ENCODE data around the gene RALGPS1. TPM values are rescaled to one million over a fixed set of nuclear protein-coding genes. Genes with fewer than 3 reads are reported as not detected.

Gene RALGPS1
- total RNA-seq, 2 experiments from 2014 or later, result 1.9 to 4.4 TPM

DNA sequence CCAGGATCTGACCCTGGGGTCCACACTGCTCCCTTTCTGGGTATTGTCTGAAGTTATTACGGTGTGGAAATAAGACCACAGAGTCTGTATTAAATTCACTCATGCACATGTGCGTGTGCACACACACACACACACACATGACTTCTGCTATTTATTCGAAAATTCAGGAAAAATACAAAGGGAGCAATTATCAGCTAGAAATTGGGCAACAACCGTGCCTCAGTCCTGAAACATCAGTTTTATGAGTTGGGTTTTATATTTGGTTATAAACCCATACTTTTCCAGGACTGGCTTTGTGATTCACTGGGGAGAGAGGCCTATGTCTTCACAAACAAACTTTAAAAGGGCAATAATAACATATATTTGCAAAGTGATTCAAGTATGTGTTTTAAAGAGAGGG, 117.7 kb downstream of the RALGPS1 start:
- no peak for DNase-seq
- no peaks in the 10 kb centered on the region for H3K27me3 Mint-ChIP-seq
- CTCF ChIA-PET, result no interaction called here

DNA sequence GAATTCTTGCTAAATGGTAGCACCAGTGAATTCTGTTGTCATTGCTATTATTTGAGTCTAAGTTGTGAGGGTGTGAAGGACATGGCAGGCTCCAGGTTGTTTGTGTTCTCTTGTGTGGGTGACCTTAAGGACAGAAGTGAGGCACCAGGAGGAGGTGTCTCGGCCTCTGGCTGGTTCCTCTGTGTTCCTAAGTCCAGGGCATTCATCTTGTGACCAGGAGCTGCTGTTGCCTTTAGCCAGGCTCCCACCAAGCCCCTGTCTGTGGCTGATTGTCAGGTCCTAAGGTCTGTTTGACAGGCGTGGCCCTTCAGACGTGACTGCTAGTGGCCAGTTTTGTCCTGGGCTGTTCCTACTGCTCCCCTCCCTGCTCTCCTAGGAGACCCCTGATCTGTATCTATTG, 118.5 kb downstream of the RALGPS1 start:
- CTCF ChIA-PET, result no interaction called here
- Mint-ChIP-seq H3K4me3 (no peak overlapping the region), H3K4me1 (no peaks in the 10 kb centered on the region), H3K27ac (no peak overlapping the region), H3K27me3 (no peaks in the 10 kb centered on the region), H3K36me3 (no peaks in the 10 kb centered on the region), H3K9me3 (ENCODE audit: low read depth) (no peaks in the 10 kb centered on the region)
- DNase-seq (no peak), ATAC-seq (no peak)

More for the DNA sequence above, 117.7 kb downstream of the RALGPS1 start:
- H3K27ac Mint-ChIP-seq, result no peak overlapping the region
- H3K4me1 Mint-ChIP-seq, result no peaks in the 10 kb centered on the region
- ATAC-seq, result no peak
- no peaks in the 10 kb centered on the region for H3K36me3 Mint-ChIP-seq
- H3K9me3 Mint-ChIP-seq (ENCODE audit: low read depth), result no peaks in the 10 kb centered on the region
- H3K4me3 Mint-ChIP-seq, result no peak overlapping the region

DNA sequence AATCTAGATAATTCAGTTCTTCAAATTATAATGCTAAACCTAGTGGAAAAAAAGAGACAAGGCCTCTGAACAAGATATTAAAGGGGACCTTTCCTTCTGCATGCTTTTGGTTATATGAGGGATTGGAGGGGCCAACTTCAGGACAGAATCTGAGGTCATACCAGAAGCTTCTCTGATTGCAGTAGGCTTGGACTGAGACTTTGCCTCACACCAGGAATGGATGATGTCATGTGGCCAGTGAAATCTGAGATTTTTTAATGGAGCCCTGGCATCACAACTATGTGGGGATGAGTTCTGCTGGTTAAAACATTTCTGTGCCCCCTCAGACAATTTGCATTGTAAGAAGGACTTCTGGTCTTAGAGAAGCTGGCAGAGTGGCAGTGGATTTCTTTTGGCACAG, 119.2 kb downstream of the RALGPS1 start:
- no peaks in the 10 kb centered on the region for H3K36me3 Mint-ChIP-seq
- no peaks in the 10 kb centered on the region for H3K9me3 Mint-ChIP-seq (ENCODE audit: low read depth)
- H3K27ac Mint-ChIP-seq, result no peak overlapping the region
- H3K4me3 Mint-ChIP-seq, result no peak overlapping the region
- DNase-seq, result no peak
- H3K4me1 Mint-ChIP-seq, result no peaks in the 10 kb centered on the region
- CTCF ChIA-PET, result interaction anchor here (0.9 kb wide), 1 partner anchor 93 kb away, joined by 3 read pairs; no protein-coding TSS in a partner anchor
- H3K27me3 Mint-ChIP-seq, result no peaks in the 10 kb centered on the region
- no peak for ATAC-seq

DNA sequence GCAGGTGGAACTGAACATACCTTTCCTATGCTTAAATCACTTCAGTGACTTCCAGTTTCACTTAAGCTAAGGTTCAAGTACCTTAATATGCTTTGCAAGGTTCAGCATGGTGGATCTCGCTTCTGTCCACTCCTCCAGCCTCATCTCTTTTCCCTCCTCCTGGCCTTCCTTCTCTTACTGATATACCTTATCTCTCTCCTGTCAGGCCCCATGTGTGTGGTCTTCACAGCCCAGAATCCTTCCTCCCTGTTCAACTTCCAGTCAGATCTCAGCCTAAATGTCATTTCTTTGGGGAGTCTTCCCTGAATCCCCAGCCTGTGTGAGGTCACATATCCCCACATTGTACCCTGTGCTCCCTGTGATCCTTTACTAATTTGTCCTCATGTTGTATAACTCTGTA, 120.1 kb downstream of the RALGPS1 start:
- no peak overlapping the region for H3K27ac Mint-ChIP-seq
- no peak for ATAC-seq
- DNase-seq, result no peak
- H3K4me1 Mint-ChIP-seq, result no peaks in the 10 kb centered on the region
- CTCF ChIA-PET, result interaction anchor here (0.9 kb wide), 1 partner anchor 94 kb away, joined by 3 read pairs; no protein-coding TSS in a partner anchor
- no peaks in the 10 kb centered on the region for H3K36me3 Mint-ChIP-seq
- no peaks in the 10 kb centered on the region for H3K9me3 Mint-ChIP-seq (ENCODE audit: low read depth)
- H3K4me3 Mint-ChIP-seq, result no peak overlapping the region
- H3K27me3 Mint-ChIP-seq, result no peaks in the 10 kb centered on the region

DNA sequence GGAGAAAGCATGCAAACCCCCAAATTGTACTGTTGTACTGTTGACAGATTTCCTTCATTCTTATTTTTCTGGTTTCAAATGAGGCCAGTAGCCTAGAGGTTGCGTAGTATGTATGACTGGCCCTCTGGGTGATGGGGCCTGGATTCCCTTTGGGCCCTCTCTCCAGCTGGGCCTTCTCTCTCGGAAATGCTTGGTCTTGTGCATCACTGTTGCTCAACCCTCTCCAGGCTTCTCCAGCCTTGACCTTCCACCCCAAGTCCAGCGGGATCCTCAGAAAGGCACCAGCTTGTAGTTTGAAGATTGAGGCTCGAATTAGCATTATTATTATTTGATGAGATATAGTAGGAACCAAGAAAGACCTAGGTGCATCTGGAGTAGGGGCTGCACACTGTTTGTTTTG, 120.8 kb downstream of the RALGPS1 start:
- ATAC-seq, result no peak
- Mint-ChIP-seq H3K27me3 (no peaks in the 10 kb centered on the region), H3K9me3 (ENCODE audit: low read depth) (no peaks in the 10 kb centered on the region), H3K27ac (no peak overlapping the region), H3K4me1 (no peaks in the 10 kb centered on the region), H3K4me3 (no peak overlapping the region), H3K36me3 (no peaks in the 10 kb centered on the region)
- CTCF ChIA-PET, result interaction anchor here (1.0 to 1.2 kb wide), 2 partner anchors 10 to 49 kb away, joined by 4 to 6 read pairs; no protein-coding TSS in a partner anchor
- DNase-seq, result no peak

DNA sequence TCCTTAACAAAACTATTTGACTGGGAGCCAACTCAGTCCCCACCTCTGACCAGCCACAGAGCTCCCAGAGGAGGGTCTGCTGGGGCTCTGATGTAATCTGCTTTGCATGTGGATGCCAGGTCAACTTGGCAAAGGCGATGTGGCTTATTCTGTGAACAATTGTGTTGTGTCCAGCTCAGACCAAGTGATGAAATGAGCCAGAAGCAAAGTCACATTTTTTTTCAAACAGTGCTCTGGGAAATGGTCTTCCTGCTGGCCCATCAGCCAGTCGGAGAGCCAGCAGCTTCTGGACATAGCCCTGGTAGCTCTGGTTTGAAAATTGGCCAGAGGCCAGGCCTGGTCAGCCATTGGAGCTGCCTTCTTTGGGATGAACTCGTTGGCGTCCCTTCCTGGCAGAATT, 121.4 kb downstream of the RALGPS1 start:
- H3K4me1 Mint-ChIP-seq, result no peaks in the 10 kb centered on the region
- CTCF ChIA-PET, result interaction anchor here (1.0 to 1.3 kb wide), 3 partner anchors 9 to 50 kb away, joined by 4 to 6 read pairs (median 4); no protein-coding TSS in a partner anchor
- ATAC-seq, result no peak
- no peaks in the 10 kb centered on the region for H3K27me3 Mint-ChIP-seq
- no peak for DNase-seq
- no peaks in the 10 kb centered on the region for H3K36me3 Mint-ChIP-seq
- H3K4me3 Mint-ChIP-seq, result no peak overlapping the region
- H3K9me3 Mint-ChIP-seq (ENCODE audit: low read depth), result no peaks in the 10 kb centered on the region
- H3K27ac Mint-ChIP-seq, result no peak overlapping the region

DNA sequence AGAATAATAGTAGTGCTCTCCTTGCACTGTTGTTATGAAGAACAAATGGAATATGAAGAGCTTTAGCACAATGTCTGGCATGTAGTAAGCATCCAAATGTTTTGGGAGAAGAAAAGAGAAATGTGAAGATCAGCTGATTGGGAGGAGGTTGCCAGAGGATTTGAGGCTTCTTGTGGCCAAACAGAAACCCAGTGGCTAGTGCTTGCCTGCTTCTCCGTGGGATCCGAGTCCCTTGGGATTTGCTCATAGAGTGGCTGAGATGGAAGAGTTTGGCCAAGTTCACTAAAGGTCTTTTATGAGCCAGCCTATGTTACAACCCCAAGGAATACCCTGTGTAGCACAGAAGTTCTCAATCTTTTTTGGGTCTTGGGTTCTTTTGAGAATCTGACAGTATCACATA, 121.9 kb downstream of the RALGPS1 start:
- Mint-ChIP-seq H3K4me1 (no peaks in the 10 kb centered on the region), H3K27ac (no peak overlapping the region), H3K36me3 (no peaks in the 10 kb centered on the region), H3K9me3 (ENCODE audit: low read depth) (no peaks in the 10 kb centered on the region), H3K4me3 (no peak overlapping the region), H3K27me3 (no peaks in the 10 kb centered on the region)
- ATAC-seq, result no peak
- no peak for DNase-seq
- CTCF ChIA-PET, result interaction anchor here (1.2 to 1.3 kb wide), 2 partner anchors 9 to 26 kb away, joined by 4 to 6 read pairs; no protein-coding TSS in a partner anchor

DNA sequence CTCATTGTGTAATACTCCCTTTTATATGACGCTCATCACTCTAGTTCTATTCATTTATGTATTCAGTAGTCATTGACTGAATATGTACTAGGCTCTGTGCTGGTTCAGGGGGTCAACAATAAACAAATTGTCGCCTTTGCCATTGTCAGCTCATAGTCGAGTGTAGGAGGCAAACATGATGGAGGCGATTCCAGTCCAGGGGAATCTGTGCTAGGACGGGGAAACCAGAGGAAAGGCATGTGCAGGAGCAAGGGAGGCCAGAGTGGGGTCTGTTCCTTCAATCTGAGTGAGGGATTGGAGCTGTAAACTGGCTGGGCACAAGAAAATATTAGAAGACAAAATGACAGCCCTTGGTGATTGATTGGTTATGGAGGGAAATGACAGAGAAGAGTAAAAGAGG, 123.9 kb downstream of the RALGPS1 start:
- H3K27ac Mint-ChIP-seq, result no peak overlapping the region
- no peaks in the 10 kb centered on the region for H3K4me1 Mint-ChIP-seq
- H3K9me3 Mint-ChIP-seq (ENCODE audit: low read depth), result no peaks in the 10 kb centered on the region
- ATAC-seq, result no peak
- no peak for DNase-seq
- peaks cover 3% of the 10 kb centered on the region for H3K27me3 Mint-ChIP-seq
- no peak overlapping the region for H3K4me3 Mint-ChIP-seq
- CTCF ChIA-PET, result no interaction called here
- no peaks in the 10 kb centered on the region for H3K36me3 Mint-ChIP-seq

DNA sequence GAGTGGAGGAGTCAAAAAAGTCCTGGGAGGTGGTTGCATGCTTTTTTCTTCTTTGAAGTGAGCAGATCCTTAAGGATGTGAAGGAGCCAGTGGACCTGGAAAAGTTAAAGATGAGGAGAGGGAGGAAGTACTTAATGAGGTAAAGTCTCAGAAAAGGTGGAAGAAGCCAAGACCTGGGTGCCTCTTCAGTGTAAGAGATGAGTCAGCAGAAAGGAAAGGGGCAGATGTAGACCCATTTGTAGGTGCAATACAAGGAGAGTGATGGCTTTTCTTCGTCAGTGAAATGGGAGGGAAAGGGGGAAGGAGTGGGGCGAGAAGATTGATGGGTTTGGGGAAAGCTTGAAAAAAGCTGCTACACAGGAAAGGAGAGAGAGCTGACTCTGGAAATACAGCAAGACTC, 124.9 kb downstream of the RALGPS1 start:
- Mint-ChIP-seq H3K4me3 (no peak overlapping the region), H3K27ac (no peak overlapping the region), H3K9me3 (ENCODE audit: low read depth) (no peaks in the 10 kb centered on the region), H3K4me1 (no peaks in the 10 kb centered on the region), H3K36me3 (no peaks in the 10 kb centered on the region), H3K27me3 (peaks cover 3% of the 10 kb centered on the region)
- ATAC-seq (no peak), DNase-seq (no peak)
- CTCF ChIA-PET, result no interaction called here

DNA sequence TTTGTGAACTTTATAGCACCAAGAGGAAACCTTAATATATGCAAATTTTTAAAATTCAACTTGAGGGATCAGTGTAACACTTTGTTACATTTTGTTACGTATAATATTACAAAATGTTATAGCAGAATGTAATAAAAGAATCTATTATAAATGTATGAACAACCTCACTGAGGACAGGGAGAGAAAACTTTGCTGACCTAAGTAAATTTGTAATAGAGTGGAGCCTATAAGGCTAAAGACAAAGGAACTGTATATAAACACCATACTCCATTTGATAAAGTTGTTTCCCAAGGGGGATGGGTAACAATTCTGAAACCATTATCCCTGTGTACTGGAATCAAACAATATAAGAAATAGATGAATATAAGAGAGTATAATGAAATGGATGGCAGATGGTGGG, 130.6 kb downstream of the RALGPS1 start:
- ATAC-seq (no peak), DNase-seq (no peak)
- no peak overlapping the region for H3K4me3 Mint-ChIP-seq
- CTCF ChIA-PET, result interaction anchor here (1.6 kb wide), 1 partner anchor 9 kb away, joined by 6 read pairs; no protein-coding TSS in a partner anchor
- peaks cover 1% of the 10 kb centered on the region for H3K36me3 Mint-ChIP-seq
- H3K4me1 Mint-ChIP-seq, result peaks cover 26% of the 10 kb centered on the region
- no peak overlapping the region for H3K27ac Mint-ChIP-seq
- H3K9me3 Mint-ChIP-seq (ENCODE audit: low read depth), result no peaks in the 10 kb centered on the region
- peaks cover 3% of the 10 kb centered on the region for H3K27me3 Mint-ChIP-seq

DNA sequence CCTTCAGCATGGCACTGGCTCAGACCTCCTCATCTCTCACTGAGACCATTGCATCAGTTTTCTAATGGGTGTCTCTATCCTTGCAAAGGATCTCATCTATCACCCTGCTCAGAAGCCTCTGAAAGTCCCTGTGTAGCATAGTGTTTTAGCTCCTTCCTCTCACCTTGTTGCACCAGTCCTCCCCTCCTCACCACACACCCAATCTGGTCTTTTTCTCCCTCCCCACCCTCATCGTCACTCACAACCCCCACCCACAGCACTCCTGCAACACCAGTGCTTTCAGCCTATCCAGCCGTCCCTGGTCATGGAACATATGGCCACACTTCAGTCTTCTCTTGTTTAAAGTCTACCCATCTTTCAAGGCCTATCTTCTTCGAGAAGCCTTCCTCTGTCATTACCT, 133.4 kb downstream of the RALGPS1 start:
- Mint-ChIP-seq H3K27me3 (peaks cover 1% of the 10 kb centered on the region), H3K36me3 (peaks cover 1% of the 10 kb centered on the region), H3K27ac (peak overlapping the region; percentile 25), H3K9me3 (ENCODE audit: low read depth) (no peaks in the 10 kb centered on the region), H3K4me3 (no peak overlapping the region), H3K4me1 (peaks cover 30% of the 10 kb centered on the region)
- ATAC-seq (no peak), DNase-seq (no peak)
- CTCF ChIA-PET, result interaction anchor here (1.6 to 1.9 kb wide), 2 partner anchors 10 to 62 kb away, joined by 6 to 11 read pairs; no protein-coding TSS in a partner anchor

DNA sequence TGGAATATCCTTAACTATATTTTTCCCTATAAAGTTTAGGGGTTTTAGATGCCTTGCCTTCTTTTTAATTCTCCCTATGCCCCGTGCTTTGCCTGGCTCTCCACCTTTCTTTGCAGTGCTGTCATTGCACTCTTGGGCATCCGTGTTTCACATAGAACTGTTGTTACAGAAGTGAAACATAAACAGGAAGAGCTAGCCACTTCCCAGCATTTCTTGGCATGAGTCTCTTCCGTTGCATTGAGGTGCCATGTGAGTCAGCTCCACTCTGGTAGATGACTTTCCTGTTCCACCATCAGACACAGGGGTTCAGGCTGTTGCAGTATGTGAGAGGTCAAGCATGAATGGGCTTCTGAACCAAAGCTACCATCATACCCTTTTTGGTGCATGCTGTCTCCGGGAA, 134.5 kb downstream of the RALGPS1 start:
- H3K4me1 Mint-ChIP-seq, result peaks cover 30% of the 10 kb centered on the region
- peak overlapping the region; percentile 59 for H3K4me3 Mint-ChIP-seq
- DNase-seq (peak; percentile 75), ATAC-seq (peak; percentile 90)
- CTCF ChIA-PET, result interaction anchor here (1.1 to 1.9 kb wide), 3 partner anchors 12 to 67 kb away, joined by 4 to 11 read pairs (median 6); no protein-coding TSS in a partner anchor
- H3K36me3 Mint-ChIP-seq, result peaks cover 1% of the 10 kb centered on the region
- H3K27me3 Mint-ChIP-seq, result no peaks in the 10 kb centered on the region
- peak overlapping the region; percentile 65 for H3K27ac Mint-ChIP-seq
- H3K9me3 Mint-ChIP-seq (ENCODE audit: low read depth), result no peaks in the 10 kb centered on the region

DNA sequence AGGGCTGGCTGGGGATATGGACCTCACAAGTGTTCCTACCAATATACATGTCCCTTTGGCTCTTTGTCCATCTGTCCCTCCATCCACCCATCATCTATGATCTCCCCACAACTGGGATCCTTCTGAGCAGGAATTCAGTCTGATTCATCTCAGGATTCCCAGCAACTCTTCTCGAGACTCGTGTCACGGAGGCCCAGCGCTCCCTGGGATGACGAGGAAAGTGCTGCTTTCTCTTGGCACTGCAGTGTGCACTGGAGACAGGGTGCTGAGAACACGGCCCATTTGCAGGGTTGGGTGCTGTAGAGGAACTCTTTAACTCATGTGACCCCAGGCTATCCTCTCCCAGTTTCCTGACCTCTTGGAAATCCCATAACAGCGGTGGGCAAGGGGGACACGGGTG, 135.0 kb downstream of the RALGPS1 start:
- Mint-ChIP-seq H3K27me3 (no peaks in the 10 kb centered on the region), H3K36me3 (peaks cover 1% of the 10 kb centered on the region), H3K4me3 (no peak overlapping the region), H3K9me3 (ENCODE audit: low read depth) (no peaks in the 10 kb centered on the region), H3K4me1 (peaks cover 30% of the 10 kb centered on the region), H3K27ac (no peak overlapping the region)
- DNase-seq, result no peak
- ATAC-seq, result no peak
- CTCF ChIA-PET, result interaction anchor here (1.1 to 1.9 kb wide), 3 partner anchors 12 to 67 kb away, joined by 4 to 11 read pairs (median 6); no protein-coding TSS in a partner anchor

DNA sequence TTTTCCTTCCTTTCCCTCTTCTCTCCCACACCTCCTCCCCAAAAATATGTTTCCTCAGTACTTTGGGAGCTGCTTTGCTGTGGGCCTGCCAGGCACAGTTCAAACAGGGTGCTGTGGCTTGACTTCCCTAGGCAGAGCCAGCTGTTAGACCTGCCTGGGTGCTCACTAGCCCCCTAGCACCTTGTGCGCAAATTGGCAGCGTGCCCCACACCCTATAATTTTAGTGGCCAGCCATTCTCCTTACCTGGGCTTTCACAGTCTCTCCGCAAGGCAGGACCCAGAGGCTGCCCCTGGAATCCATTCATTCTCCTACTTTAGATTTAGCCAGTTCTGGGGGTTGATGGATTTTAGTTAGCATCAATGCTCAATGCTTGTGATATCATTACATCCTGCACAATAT, 135.6 kb downstream of the RALGPS1 start:
- Mint-ChIP-seq H3K4me3 (no peak overlapping the region), H3K27ac (no peak overlapping the region), H3K27me3 (no peaks in the 10 kb centered on the region), H3K4me1 (peaks cover 30% of the 10 kb centered on the region), H3K9me3 (ENCODE audit: low read depth) (no peaks in the 10 kb centered on the region), H3K36me3 (peaks cover 1% of the 10 kb centered on the region)
- no peak for DNase-seq
- CTCF ChIA-PET, result no interaction called here
- no peak for ATAC-seq
